ENCODE results near the gene ADGRV1. TPM values are rescaled to one million over a fixed set of nuclear protein-coding genes. Genes with fewer than 3 reads are reported as not detected.

ADGRV1 gene
- total RNA-seq, 4 donors from 2014 or later: 2.5 to 7.5 (median 4.5) TPM

GRCh38 chr5:90533794-90534193, 24.8 kb upstream of the ADGRV1 start:
- no peaks in the 10 kb centered on the region for H3K36me3 ChIP-seq
- no peak overlapping the region for H3K4me3 ChIP-seq
- DNase-seq (ENCODE audit: low spot score in 2 of 2): no peak
- peaks cover 11% of the 10 kb centered on the region for H3K27me3 ChIP-seq
- H3K27ac ChIP-seq: no peak overlapping the region
- H3K9me3 ChIP-seq: no peaks in the 10 kb centered on the region
- peaks cover 13% of the 10 kb centered on the region for H3K4me1 ChIP-seq
- 85% methylated on average over 3 of the region's 3 CpGs for WGBS
- TF ChIP-seq CTCF (IDR thresholded peaks at IDR 0.05) (no peak), POLR2A (IDR thresholded peaks at IDR 0.05) (no peak), EP300 (IDR thresholded peaks at IDR 0.05) (no peak), POLR2AphosphoS5 (IDR thresholded peaks at IDR 0.05) (no peak)

GRCh38 chr5:90534922-90535321, 23.7 kb upstream of the ADGRV1 start:
- peaks cover 13% of the 10 kb centered on the region for H3K4me1 ChIP-seq
- 80% methylated on average over 3 of the region's 3 CpGs for WGBS
- H3K27me3 ChIP-seq: peaks cover 11% of the 10 kb centered on the region
- DNase-seq (ENCODE audit: low spot score in 2 of 2): no peak
- H3K4me3 ChIP-seq: no peak overlapping the region
- no peak overlapping the region for H3K27ac ChIP-seq
- no peaks in the 10 kb centered on the region for H3K36me3 ChIP-seq
- H3K9me3 ChIP-seq: no peaks in the 10 kb centered on the region
- no peak for TF ChIP-seq POLR2A (IDR thresholded peaks at IDR 0.05)
- no peak for TF ChIP-seq CTCF (IDR thresholded peaks at IDR 0.05)
- TF ChIP-seq EP300 (IDR thresholded peaks at IDR 0.05): no peak
- TF ChIP-seq POLR2AphosphoS5 (IDR thresholded peaks at IDR 0.05): no peak

GRCh38 chr5:90542827-90543519, 15.6 kb upstream of the ADGRV1 start:
- DNase-seq (ENCODE audit: low spot score in 2 of 2): no peak
- H3K27ac ChIP-seq: no peak overlapping the region
- H3K9me3 ChIP-seq: no peaks in the 10 kb centered on the region
- 62% methylated on average over 4 of the region's 4 CpGs for WGBS
- H3K27me3 ChIP-seq: peaks cover 9% of the 10 kb centered on the region
- no peaks in the 10 kb centered on the region for H3K36me3 ChIP-seq
- TF ChIP-seq POLR2A (IDR thresholded peaks at IDR 0.05) (no peak), CTCF (IDR thresholded peaks at IDR 0.05) (no peak), EP300 (IDR thresholded peaks at IDR 0.05) (no peak), POLR2AphosphoS5 (IDR thresholded peaks at IDR 0.05) (no peak)
- H3K4me1 ChIP-seq: no peaks in the 10 kb centered on the region
- H3K4me3 ChIP-seq: no peak overlapping the region

- no peak for DNase-seq (ENCODE audit: low spot score in 2 of 2)
- Histone ChIP-seq H3K36me3 (no peaks in the 10 kb centered on the region), H3K4me3 (no peak overlapping the region), H3K27me3 (peaks cover 11% of the 10 kb centered on the region), H3K4me1 (no peaks in the 10 kb centered on the region), H3K9me3 (no peaks in the 10 kb centered on the region), H3K27ac (no peak overlapping the region)
- TF ChIP-seq CTCF (IDR thresholded peaks at IDR 0.05) (no peak), POLR2AphosphoS5 (IDR thresholded peaks at IDR 0.05) (no peak), POLR2A (IDR thresholded peaks at IDR 0.05) (no peak), EP300 (IDR thresholded peaks at IDR 0.05) (no peak)
- 61% methylated on average over 2 of the region's 2 CpGs for WGBS
Observed at GRCh38 chr5:90545511-90545910, 13.1 kb upstream of the ADGRV1 start.

GRCh38 chr5:90546216-90546837, 12.3 kb upstream of the ADGRV1 start:
- H3K27ac ChIP-seq: no peak overlapping the region
- H3K4me1 ChIP-seq: no peaks in the 10 kb centered on the region
- no peak for DNase-seq (ENCODE audit: low spot score in 2 of 2)
- WGBS: 58% methylated on average over 4 of the region's 4 CpGs
- H3K27me3 ChIP-seq: peaks cover 11% of the 10 kb centered on the region
- TF ChIP-seq CTCF (IDR thresholded peaks at IDR 0.05): no peak
- no peak for TF ChIP-seq EP300 (IDR thresholded peaks at IDR 0.05)
- no peak for TF ChIP-seq POLR2A (IDR thresholded peaks at IDR 0.05)
- no peak for TF ChIP-seq POLR2AphosphoS5 (IDR thresholded peaks at IDR 0.05)
- H3K36me3 ChIP-seq: no peaks in the 10 kb centered on the region
- H3K9me3 ChIP-seq: no peaks in the 10 kb centered on the region
- H3K4me3 ChIP-seq: no peak overlapping the region
